Fibroblast of lung (primary cell): ENCODE measurements around the gene SPDL1.

Experiments
- EZH2 ChIP-seq: IDR thresholded peaks from 2 replicates; pipeline ENCODE4 v1.5.1; 2012; ENCODE audit warnings: low read length, control low read depth, mild to moderate bottlenecking; ENCODE audit errors: missing control alignments
- TF ChIP-seq, protein P1 (sequence below), 2 donors: IDR thresholded peaks in 1 of 2; conservative IDR thresholded peaks in 1 of 2; 1 replicate in 1 of 2; 2 replicates in 1 of 2; pipeline ENCODE4 v1.5.1; 2011 to 2012; ENCODE audit warnings: low read length in 2 of 2, control low read depth in 1 of 2, inconsistent platforms in 1 of 2, low read depth in 1 of 2, mild to moderate bottlenecking in 1 of 2

DNA sequence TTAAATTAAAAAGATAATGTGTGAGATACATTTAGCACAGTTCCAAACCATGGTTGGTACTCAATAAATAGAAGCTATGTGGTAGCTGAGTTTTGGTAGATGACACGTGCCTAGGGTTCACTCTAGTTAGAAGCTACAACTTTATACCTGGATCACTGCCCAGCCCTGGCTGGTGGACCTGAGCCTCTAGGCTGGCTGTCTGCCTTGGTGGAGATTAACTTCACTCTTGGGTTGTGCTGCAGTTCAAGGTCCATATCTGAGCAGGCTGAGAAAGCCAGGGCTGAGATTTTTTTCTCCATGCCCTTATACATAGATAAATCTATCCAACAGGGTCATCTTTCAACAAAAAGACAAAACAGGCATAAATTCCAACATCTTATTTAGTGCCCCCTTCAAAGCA, 44.6 kb upstream of the SPDL1 start:
- TF ChIP-seq, protein P1, sequence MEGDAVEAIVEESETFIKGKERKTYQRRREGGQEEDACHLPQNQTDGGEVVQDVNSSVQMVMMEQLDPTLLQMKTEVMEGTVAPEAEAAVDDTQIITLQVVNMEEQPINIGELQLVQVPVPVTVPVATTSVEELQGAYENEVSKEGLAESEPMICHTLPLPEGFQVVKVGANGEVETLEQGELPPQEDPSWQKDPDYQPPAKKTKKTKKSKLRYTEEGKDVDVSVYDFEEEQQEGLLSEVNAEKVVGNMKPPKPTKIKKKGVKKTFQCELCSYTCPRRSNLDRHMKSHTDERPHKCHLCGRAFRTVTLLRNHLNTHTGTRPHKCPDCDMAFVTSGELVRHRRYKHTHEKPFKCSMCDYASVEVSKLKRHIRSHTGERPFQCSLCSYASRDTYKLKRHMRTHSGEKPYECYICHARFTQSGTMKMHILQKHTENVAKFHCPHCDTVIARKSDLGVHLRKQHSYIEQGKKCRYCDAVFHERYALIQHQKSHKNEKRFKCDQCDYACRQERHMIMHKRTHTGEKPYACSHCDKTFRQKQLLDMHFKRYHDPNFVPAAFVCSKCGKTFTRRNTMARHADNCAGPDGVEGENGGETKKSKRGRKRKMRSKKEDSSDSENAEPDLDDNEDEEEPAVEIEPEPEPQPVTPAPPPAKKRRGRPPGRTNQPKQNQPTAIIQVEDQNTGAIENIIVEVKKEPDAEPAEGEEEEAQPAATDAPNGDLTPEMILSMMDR (conservative IDR thresholded peaks at IDR 0.05 in 1 of 2, IDR thresholded peaks at IDR 0.05 in 1 of 2; ENCODE audit: low read depth in 1 of 2, low read length in 2 of 2): no peak
- no peak for TF ChIP-seq EZH2
